ENCODE measurements around the gene PIANP.
A peak's percentile ranks its signal among the peaks of the same experiment; 100 is the strongest.

Gene PIANP

DNA sequence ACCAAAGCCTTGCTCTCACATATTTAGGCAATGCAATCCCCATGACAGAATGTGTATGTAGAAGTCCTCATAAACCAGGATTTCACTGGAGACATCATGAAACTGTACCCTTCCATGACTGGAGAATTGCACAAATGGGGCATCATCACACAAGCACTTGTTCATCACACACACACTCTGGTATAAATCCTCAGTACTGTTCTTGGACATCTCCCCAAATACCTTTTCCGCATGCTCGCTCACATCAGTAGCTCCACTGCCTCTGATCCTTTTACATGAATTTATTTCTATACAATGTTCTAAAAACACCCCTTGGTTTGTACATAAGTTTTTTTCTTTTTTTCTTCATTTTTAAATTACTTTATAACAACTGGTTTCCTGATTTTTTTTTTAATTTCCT lies 34.4 kb downstream of the PIANP start:
- no peak for DNase-seq

DNA sequence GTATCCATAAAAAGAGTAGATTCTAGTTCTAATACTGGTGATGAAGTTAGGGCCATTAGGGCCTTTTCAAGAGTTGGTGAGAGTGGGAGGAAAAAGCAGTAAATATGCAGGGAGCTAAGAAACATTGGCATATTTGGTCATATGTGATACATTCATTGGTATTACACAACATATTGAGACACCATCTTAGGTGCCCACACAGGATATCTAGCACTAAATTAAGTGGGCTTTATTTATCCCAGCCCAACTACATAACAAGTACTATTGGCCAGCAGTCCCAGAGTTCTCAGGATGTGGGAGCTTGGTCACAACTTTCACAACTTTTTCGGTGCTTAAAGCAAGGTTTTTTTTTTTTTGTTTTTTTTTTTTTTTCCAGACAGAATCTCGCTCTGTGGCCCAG lies 35.7 kb downstream of the PIANP start:
- DNase-seq: no peak

DNA sequence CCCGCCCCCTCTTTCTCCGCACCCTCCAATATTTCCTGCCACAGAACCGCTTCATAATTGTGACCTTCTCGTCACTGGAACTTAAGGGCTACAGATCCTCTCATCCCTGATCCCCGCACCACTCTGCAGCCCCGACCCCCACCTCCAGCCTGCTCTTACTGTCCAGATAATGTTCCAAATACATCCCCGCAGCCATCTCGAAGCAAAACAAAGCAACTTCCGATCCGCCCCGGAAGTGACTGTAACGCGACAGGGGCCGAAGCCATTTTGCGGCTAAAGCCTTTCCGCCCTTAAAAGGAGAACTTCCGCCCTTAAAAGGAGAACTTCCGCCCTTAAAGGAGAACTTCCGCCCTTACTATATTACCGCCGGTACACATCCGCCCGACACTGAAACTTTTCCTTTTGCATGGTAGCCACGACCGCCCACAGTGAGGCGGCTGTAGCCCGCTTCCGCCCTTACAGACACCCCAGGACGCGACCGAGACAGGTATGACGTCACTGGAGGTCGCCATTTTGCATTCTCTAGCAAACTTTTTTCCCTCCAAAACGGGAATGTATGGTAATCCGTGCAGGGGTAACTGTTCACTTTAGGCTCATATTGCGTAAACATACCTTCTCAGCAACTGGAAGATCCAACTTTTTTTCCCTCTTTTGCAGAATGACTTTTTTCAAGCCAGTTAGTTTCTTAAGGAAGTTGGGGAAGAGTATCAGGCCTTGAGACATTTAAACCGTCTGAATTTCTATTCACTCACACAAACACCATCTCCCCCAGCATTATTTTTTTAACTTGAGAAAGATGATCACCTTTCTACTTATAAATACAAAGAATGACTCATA lies 37.5 kb downstream of the PIANP start, which contains the start of gene ING4:
Gene ING4, minus strand, starts transcription at position 214 of the 837 bp plus-strand sequence. Its CDS starts 18 bp downstream, at position 196.
- DNase-seq: peak; percentile 96

DNA sequence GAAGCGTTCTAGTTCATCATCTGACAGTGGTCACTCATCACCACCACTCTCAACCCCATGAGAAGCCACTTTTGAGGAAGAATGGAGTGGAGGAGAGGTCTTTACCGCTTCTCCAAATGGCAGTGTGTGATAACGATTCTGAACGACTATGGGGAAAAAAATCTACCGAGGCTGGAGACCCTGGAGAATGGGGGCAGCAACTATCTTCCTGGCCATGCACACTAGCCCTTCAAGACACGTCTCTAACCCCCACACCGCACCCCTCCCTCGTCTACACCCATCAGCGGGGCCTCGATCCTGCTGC lies 38.1 kb downstream of the PIANP start:
- DNase-seq: no peak

DNA sequence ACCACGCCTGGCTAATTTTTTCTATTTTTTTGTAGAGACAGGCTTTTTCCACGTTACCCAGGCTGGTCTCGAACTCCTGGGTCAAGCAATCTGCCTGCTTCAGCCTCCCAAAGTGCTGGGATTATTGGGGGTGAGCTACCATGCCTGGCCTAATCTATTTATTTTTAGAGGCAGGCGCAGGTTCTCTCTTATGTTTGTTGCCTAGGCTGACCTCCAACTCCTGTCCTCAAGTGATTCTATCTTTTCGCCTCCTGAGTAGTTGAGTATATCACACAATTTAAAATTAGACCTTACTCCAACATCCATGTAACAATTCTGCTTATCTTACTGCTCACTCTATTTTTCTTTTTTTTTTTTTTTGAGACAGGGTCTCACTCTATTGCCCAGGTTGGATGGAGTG lies 46.6 kb downstream of the PIANP start:
- no peak for DNase-seq

DNA sequence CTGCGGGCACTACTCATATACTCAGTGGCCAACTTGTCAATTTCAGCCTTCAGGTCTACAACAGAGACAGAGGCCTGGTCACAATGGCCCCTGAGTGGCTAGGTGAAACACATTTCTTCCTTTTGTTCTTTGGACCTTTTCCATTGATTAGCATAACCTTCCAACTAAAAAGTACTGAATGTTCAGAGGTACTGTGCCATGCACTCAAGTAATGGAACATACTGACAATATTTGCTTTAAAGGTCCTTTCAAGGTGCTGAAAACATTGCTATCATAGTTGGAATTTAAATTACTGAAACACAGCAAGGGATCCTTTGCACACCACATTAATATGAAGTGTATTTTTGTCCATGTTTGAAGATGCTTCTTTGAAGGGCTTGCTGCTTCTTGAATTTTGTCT lies 47.3 kb downstream of the PIANP start:
- DNase-seq: no peak

DNA sequence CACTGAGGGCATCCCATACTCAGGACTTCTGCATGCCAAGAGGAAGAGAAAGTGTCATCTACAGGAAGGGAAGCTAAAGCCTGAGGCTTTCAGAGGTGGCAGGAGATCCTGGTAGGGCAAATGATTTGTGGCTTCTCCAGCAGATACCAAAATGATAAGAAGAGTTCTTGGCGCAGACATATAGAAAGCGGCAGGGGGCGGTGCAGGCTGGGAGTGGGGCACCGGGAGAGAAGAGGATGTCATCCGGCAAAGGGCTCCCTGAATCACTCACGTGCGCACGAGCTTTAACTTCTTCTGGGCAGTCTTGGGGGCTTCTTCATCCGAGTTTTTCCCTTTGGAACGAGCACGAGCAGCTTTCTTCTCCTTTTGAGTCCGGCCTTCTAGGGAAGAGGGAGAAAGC lies 48.2 kb downstream of the PIANP start:
- DNase-seq: no peak

DNA sequence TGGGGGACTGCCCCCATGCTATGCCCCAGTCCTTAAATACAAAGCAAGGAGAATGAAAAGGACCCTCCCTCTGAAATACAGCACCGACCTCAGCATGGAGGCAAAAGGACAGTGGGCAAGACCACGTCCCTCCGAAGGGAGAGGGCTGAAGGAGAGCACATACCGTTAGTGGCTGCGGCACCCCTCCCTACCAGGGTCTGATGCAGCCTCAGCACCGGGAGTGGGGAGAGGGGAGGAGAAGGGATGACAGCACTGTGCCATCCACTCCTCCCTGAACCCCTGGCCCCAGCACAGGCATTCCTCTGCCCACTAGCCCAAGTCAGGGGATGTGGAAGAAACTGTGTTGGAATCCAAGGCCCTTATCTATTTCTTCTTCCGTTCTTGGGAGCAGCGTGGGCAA lies 49.8 kb downstream of the PIANP start:
- DNase-seq: no peak

DNA sequence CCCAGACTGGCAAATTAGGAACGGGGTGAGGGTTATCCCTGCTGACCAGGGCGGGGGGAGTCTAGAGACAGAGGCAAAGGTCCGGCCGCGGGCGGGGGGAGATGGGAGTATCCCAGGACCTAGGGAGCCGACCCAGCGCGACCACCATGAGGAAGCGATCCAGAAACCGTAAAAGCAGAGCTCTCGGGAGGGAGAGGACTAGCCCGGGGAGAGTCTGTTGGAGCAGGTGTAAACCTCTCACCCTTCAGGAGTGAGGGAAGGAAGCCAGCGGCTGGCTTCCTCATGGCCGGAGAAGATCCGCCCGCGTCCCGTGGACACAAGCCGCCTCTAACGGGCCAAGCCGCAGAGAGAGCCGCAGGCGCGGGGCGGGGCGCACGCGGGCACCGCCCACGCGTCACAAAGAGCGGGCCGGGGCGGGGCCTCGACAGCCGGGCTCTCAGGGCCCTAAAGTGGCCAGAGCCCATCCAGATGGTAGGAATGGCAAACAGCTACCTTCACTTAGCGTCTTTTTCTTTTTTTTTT lies 53.5 kb downstream of the PIANP start, which contains the start of gene ACRBP:
Gene ACRBP, minus strand, starts transcription at position 350 of the 522 bp plus-strand sequence. Its CDS starts 66 bp downstream, at position 284.
- peak; percentile 58 for DNase-seq

DNA sequence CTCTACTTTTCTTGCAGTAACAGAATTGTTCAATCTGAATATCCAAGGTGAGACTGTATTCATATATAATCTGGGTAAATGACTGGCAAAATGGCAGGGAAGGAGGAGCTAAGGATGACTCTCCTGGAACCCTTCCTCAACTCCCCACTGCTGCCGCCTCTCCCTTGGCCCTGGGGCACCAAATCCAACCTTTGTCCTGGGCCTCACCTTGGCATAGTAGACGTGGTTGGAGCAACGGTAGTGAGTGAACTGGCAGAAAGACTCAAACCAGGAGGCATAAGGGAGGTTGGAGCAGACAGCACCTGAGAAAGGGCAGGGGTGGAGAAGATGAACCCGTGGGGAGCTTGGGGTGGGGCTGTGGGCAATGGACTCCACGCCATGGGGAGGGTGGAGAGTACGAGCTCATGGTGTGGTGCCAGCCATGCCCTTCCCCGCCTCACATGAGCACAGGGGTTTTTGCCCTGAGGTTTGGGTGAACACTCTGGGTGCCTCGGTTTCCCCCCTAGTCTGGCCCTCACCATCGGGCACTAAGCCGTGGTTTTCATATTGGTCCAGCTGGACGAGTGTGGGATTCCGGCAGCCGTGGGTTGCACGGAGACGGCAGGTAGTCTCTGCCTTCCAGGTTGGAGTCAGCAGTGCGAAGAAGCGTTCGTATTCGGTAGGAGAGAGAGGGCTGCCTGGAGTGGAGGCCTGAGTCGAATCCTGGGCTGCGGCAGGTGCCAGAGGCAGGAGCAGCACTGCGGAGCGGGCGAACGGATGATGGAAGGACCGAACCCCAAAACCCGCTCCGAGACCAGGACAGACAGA lies 54.1 kb downstream of the PIANP start:
- DNase-seq: no peak

DNA sequence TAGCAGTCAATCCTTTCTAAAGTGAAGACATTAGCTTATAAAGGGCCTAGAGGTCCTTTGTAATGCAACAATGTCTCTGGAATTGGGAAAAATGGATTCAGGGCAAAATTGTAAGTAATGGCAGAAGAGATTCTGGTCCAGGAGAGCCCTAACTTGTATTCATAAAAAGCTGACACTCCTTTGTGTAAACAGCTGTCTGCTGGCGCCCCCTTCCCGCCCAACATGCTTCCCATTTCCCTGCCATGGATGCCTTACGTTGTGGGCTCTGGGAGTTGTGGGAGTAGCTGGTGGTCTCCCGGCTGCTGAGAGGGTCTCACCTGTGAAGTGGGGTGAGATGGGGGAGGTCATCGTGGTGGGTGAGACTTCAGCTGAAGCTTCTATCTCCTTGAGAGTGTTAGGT lies 55.7 kb downstream of the PIANP start:
- DNase-seq: peak; percentile 43

DNA sequence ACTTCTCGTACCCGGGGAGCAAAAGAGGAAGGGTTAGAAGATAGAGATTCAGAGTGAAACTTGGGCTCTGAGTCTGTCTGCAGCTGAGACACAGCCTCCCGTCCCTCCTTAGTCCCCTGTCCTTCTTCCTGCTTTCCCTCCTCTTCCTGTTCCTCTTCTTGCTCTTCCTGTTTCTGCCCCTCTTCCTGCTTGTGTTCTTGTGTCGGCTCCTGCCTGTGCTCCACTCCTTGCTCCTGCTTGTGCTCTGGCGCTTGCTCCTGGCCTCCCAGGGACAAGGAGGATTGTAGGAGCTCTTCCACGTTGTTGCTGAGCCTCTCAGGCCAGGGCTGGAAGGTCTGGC lies 56.4 kb downstream of the PIANP start:
- no peak for DNase-seq
